Activated CD8-positive, alpha-beta T cell treated with anti-CD3 and anti-CD28 coated beads for 36 hours (primary cell): Measurements from ENCODE around the gene ANKRD13D. TPM values are rescaled to one million over a fixed set of nuclear protein-coding genes. Genes with fewer than 3 reads are reported as not detected.
"Not testable (repeated sequence)": the region's sequence is repeated elsewhere in the genome, so short reads cannot be mapped to it uniquely, and the experiment has no call there.

ENCODE experiments used
- ATAC-seq: fragments of 200-7000 bp; cut with Tn5 transposase; one replicate; pipeline ENCODE4 v1.10.0; 2021; ENCODE audit warnings: mild to moderate bottlenecking, moderate library complexity
- CTCF ChIA-PET: fragments of 350-600 bp; sonication (Branson Sonifier 250); formaldehyde crosslinking; loops from one replicate; lab custom pipeline; 2021; ENCODE audit warnings: antibody characterized with exemption; lab: Charles Lee
- POLR2A ChIA-PET: fragments of 350-600 bp; sonication (Branson Sonifier 250); formaldehyde crosslinking; loops from one replicate; lab custom pipeline; 2021; ENCODE audit warnings: antibody characterized with exemption; lab: Charles Lee
- DNase-seq: peaks from one replicate; pipeline ENCODE4 v3.0.0-alpha.2; 2020
- H3K27ac Mint-ChIP-seq: one replicate; pipeline ENCODE4 v1.8.0; 2021; ENCODE audit warnings: mild to moderate bottlenecking, mixed read lengths
- H3K27me3 Mint-ChIP-seq: one replicate; pipeline ENCODE4 v1.8.0; 2021; ENCODE audit warnings: mixed read lengths
- H3K36me3 Mint-ChIP-seq: one replicate; pipeline ENCODE4 v1.8.0; 2021; ENCODE audit warnings: low read depth, mixed read lengths
- H3K4me1 Mint-ChIP-seq: one replicate; pipeline ENCODE4 v1.8.0; 2021; ENCODE audit warnings: low read depth, mixed read lengths
- H3K4me3 Mint-ChIP-seq: one replicate; pipeline ENCODE4 v1.8.0; 2021; ENCODE audit warnings: mild to moderate bottlenecking, moderate library complexity, mixed read lengths
- H3K9me3 Mint-ChIP-seq: one replicate; pipeline ENCODE4 v1.8.0; 2021; ENCODE audit warnings: mixed read lengths
- intact Hi-C: fragments of 100-400 bp; cut with micrococcal nuclease; formaldehyde crosslinking; loops from one replicate; pipeline ENCODE4 v1.10.0; 2022
- total RNA-seq, 2 experiments: library from RNA; stranded (reverse); gene quantifications; one replicate each; pipeline ENCODE4 v1.2.3, GENCODE V29; 2021
- TF ChIP-seq, protein P1 (sequence below): fragments of 200-600 bp; IDR thresholded peaks from one replicate; pipeline ENCODE4 v1.8.0; 2022; ENCODE audit warnings: antibody characterized with exemption, mild to moderate bottlenecking

Gene ANKRD13D
- total RNA-seq, 2 experiments from 2014 or later, result 75.4 to 78.7 TPM

DNA sequence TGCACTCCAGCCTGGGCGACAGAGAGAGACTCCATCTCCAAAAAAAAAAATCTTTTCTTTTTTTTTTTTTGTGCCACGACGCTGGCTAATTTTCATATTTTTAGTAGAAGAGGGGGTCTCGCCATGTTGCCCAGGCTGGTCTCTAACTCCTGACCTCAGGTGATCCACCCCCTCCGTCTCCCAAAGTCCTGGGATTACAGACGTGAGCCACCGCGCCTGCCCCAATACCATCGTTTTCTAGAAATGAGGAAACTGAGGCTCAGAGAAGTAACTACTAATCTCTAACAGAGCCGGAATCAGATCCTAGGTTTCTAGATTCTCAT, 27.7 kb downstream of the ANKRD13D start:
- Mint-ChIP-seq H3K9me3 (no peaks in the 10 kb centered on the region), H3K4me3 (peak overlapping the region; percentile 94), H3K27ac (peak overlapping the region; percentile 97), H3K36me3 (peaks cover 2% of the 10 kb centered on the region), H3K27me3 (no peaks in the 10 kb centered on the region), H3K4me1 (peaks cover 21% of the 10 kb centered on the region)
- DNase-seq (no peak), ATAC-seq (no peak)
- CTCF ChIA-PET, result interaction anchor here (0.6 to 5.7 kb wide), 25 partner anchors 9 to 267 kb away, joined by 3 to 65 read pairs (median 7); partner anchors contain the start of genes ANKRD13D, GRK2, GSTP1 and POLD4
- TF ChIP-seq, protein P1, sequence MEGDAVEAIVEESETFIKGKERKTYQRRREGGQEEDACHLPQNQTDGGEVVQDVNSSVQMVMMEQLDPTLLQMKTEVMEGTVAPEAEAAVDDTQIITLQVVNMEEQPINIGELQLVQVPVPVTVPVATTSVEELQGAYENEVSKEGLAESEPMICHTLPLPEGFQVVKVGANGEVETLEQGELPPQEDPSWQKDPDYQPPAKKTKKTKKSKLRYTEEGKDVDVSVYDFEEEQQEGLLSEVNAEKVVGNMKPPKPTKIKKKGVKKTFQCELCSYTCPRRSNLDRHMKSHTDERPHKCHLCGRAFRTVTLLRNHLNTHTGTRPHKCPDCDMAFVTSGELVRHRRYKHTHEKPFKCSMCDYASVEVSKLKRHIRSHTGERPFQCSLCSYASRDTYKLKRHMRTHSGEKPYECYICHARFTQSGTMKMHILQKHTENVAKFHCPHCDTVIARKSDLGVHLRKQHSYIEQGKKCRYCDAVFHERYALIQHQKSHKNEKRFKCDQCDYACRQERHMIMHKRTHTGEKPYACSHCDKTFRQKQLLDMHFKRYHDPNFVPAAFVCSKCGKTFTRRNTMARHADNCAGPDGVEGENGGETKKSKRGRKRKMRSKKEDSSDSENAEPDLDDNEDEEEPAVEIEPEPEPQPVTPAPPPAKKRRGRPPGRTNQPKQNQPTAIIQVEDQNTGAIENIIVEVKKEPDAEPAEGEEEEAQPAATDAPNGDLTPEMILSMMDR, result no peak
- intact Hi-C loops, result loop anchor here (2.0 kb wide), 1 partner anchor 48 kb away; no protein-coding TSS in a partner anchor
- POLR2A ChIA-PET, result interaction anchor here (0.6 to 2.6 kb wide), 15 partner anchors 9 to 77 kb away, joined by 3 to 21 read pairs (median 5); partner anchors contain the start of genes ANKRD13D and RAD9A

DNA sequence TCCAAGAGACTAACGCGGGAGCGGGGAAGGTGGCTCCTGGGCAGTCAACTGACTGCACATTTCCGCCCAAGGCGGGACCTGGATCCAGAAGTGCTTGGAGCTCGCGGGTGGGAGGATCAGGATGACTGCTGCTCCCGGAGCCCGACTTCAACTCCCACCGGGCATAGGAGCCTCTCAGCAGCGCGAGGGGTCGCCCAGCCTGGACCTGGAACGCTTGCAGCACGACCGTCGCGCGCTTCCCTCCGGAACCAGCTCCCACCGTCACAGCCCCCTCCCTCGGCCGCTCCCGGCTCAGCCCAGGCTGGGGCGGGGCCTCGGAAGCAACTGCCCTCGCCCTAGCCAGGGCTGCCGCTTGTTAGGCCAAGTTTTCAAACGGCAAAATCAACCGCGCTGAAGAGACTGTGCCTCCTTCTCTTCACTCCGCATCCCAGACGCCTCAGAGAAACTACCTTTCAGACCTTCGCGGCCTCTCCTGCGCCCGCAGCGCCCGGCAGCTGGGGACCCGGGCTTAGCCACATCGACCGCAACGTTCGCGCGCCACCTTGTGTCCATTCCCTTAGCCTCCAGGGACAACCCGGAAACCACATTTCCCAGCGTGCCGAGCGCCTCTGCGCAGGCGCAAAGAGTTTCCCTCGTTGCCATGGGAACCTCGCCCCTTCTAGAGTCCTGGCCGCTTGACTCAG, 28.2 kb downstream of the ANKRD13D start:
- Mint-ChIP-seq H3K9me3 (no peaks in the 10 kb centered on the region), H3K4me1 (peaks cover 16% of the 10 kb centered on the region), H3K27ac (peak overlapping the region; percentile 97), H3K36me3 (peaks cover 2% of the 10 kb centered on the region), H3K27me3 (no peaks in the 10 kb centered on the region), H3K4me3 (peak overlapping the region; percentile 94)
- ATAC-seq (peak; percentile 91), DNase-seq (peak; percentile 98)
- TF ChIP-seq, protein P1, result peak; percentile 82
- POLR2A ChIA-PET, result interaction anchor here (0.6 to 2.6 kb wide), 20 partner anchors 9 to 85 kb away, joined by 3 to 21 read pairs (median 5); partner anchors contain the start of genes ANKRD13D and RAD9A
- intact Hi-C loops, result loop anchor here (2.0 kb wide), 1 partner anchor 49 kb away; no protein-coding TSS in a partner anchor
- CTCF ChIA-PET, result interaction anchor here (0.5 to 10.4 kb wide), 37 partner anchors 9 to 341 kb away, joined by 3 to 65 read pairs (median 5); partner anchors contain the start of genes ANKRD13D, GRK2, GSTP1 and KDM2A

DNA sequence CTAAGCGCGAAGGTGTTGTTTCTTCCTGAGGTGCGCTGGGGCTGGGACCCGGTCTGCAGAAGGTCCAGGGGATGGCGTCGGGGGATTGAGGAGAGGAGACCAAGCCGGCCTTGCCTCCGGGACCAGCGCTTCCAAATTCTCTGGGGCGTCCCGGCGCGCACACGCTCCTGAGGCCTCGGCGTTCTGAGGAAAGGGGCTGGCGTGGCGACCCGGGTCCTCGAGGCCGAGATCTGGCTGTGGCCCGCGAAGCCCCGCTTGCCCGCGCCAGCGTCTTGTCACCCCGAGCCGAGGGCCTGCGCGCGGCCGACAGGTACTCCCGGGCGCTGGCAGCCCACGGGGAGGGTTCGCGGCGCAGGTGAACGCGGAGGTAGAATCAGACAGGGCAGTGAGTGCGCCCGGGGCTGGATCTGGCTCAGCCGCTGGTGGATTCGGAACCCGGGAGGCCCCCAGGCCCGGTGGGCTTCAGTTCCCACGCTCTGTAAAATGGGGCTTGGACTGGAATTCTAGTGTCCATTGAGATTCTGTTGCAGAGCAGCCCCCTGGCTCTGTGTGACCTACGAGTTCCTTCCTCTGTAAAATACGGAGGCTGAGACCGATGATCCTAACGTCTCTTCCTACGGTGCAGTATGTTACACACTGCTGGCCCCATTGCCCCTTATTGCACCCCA, 28.9 kb downstream of the ANKRD13D start:
- Mint-ChIP-seq H3K27ac (peak overlapping the region; percentile 97), H3K4me3 (peak overlapping the region; percentile 94), H3K4me1 (peaks cover 10% of the 10 kb centered on the region), H3K36me3 (peaks cover 2% of the 10 kb centered on the region), H3K27me3 (no peaks in the 10 kb centered on the region), H3K9me3 (no peaks in the 10 kb centered on the region)
- POLR2A ChIA-PET, result interaction anchor here (0.9 to 2.6 kb wide), 19 partner anchors 8 to 86 kb away, joined by 3 to 21 read pairs (median 5); partner anchors contain the start of gene ANKRD13D
- CTCF ChIA-PET, result interaction anchor here (0.5 to 10.4 kb wide), 35 partner anchors 9 to 340 kb away, joined by 3 to 65 read pairs (median 5); partner anchors contain the start of genes ANKRD13D, GRK2, GSTP1 and KDM2A
- ATAC-seq, result peak; percentile 15
- intact Hi-C loops, result loop anchor here (2.0 kb wide), 1 partner anchor 49 kb away; no protein-coding TSS in a partner anchor
- TF ChIP-seq, protein P1, result peak; percentile 6
- DNase-seq, result no peak

DNA sequence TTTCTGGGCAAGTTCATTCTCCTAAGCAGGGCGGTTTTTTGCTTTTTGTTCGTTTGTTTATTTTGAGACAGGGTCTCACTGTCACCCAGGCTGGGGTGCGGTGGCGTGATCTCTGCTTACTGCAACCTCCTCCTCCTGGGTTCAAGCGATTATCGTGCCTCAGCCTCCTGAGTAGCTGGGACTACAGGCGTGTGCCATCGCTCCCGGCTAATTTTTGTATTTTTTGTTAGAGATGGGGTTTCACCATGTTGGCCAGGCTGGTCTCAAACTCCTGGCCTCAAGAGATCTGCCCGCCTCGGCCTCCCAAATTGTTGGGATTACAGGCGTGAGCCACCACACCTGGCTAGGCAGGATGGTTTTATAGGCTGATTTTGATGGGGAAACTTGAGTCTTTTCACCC, 29.8 kb downstream of the ANKRD13D start:
- H3K27me3 Mint-ChIP-seq, H3K27ac Mint-ChIP-seq: not testable (repeated sequence)
- POLR2A ChIA-PET, result interaction anchor here (1.1 to 2.6 kb wide), 5 partner anchors 14 to 79 kb away, joined by 3 to 21 read pairs (median 6); partner anchors contain the start of gene ANKRD13D

DNA sequence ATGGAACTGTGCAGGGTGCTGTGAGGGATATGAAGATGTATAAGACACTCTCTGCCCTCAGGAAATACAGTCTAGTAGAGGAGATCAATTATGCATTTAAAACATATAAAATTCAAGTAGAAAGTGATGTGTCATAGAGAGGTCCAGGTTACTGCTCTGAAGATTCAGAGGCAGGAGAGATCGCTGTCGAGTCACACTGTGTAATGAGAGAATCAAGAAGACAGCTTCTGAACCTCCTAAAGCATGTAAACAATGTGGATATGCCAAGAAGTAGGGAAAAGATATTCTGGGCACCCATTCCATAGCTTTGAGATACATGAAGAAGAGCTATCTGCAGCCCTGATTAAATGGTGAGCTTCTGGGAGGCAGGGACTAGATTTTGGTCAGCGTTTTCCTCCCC, 30.9 kb downstream of the ANKRD13D start:
- CTCF ChIA-PET, result interaction anchor here (1.3 to 10.4 kb wide), 7 partner anchors 12 to 62 kb away, joined by 3 to 65 read pairs (median 21); partner anchors contain the start of genes GRK2 and POLD4
- no peaks in the 10 kb centered on the region for H3K27me3 Mint-ChIP-seq
- peaks cover 7% of the 10 kb centered on the region for H3K4me1 Mint-ChIP-seq
- TF ChIP-seq, protein P1, result no peak
- intact Hi-C loops, result no loop called here
- DNase-seq, result no peak
- no peak for ATAC-seq
- H3K9me3 Mint-ChIP-seq, result no peaks in the 10 kb centered on the region
- POLR2A ChIA-PET, result interaction anchor here (0.6 to 1.1 kb wide), 4 partner anchors 12 to 49 kb away, joined by 3 to 4 read pairs (median 3); partner anchors contain the start of gene ANKRD13D
- no peak overlapping the region for H3K4me3 Mint-ChIP-seq
- H3K27ac Mint-ChIP-seq, result no peak overlapping the region
- H3K36me3 Mint-ChIP-seq, result peaks cover 3% of the 10 kb centered on the region

More for the DNA sequence above, 29.8 kb downstream of the ANKRD13D start:
- ATAC-seq, intact Hi-C loops, H3K36me3 Mint-ChIP-seq, DNase-seq, H3K9me3 Mint-ChIP-seq, H3K4me1 Mint-ChIP-seq: not testable (repeated sequence)
- CTCF ChIA-PET, result interaction anchor here (1.0 to 10.4 kb wide), 11 partner anchors 15 to 71 kb away, joined by 3 to 65 read pairs (median 11); partner anchors contain the start of genes GRK2, POLD4 and SSH3
- H3K4me3 Mint-ChIP-seq, result peak overlapping the region; percentile 94
